ENCODE data around the gene ELAVL2. TPM values are rescaled to one million over a fixed set of nuclear protein-coding genes. Genes with fewer than 3 reads are reported as not detected.

Gene ELAVL2
- total RNA-seq, 1 experiment from 2014 or later = not detected

GRCh38 chr9:23752859-23753258 lies 73.2 kb downstream of the ELAVL2 start:
- ATAC-seq (no peak), DNase-seq (ENCODE audit: low read depth, low spot score) (no peak)
- TF ChIP-seq TCF7L2 (IDR thresholded peaks at IDR 0.05; ENCODE audit: low read depth, low read length) (no peak), SIN3A (IDR thresholded peaks at IDR 0.05; ENCODE audit: borderline replicate concordance, insufficient read depth, low read depth, low read length) (no peak), CTCF (IDR thresholded peaks at IDR 0.05) (no peak), REST (IDR thresholded peaks at IDR 0.05; ENCODE audit: insufficient read depth in 1 of 2, low read depth in 2 of 2, low read length in 1 of 2) (no peak), POLR2AphosphoS5 (IDR thresholded peaks at IDR 0.05; ENCODE audit: low read depth, low read length) (no peak)
- Histone ChIP-seq H3K27me3 (ENCODE audit: control insufficient read depth, insufficient read depth, low read length) (no peaks in the 10 kb centered on the region), H3K36me3 (ENCODE audit: control insufficient read depth, insufficient read depth, low read length) (no peaks in the 10 kb centered on the region), H3K4me3 (ENCODE audit: low read depth in 2 of 2, low read length in 2 of 2) (no peak overlapping the region), H3K27ac (ENCODE audit: low read length) (no peak overlapping the region), H3K4me1 (ENCODE audit: control insufficient read depth, insufficient read depth, low read length) (no peaks in the 10 kb centered on the region), H3K9me3 (ENCODE audit: control insufficient read depth, insufficient read depth, low read depth, low read length) (no peaks in the 10 kb centered on the region)
- intact Hi-C loops (cut with micrococcal nuclease; ENCODE audit: unreplicated experiment) = no loop called here
- ChIA-PET CTCF (no interaction called here), POLR2A (no interaction called here)
- BruUV-seq (replicated peaks) = no TSS peak
- in situ Hi-C loops (cut with HindIII; ENCODE audit: low pct_unique_long_range_greater_than_20kb, low sequenced_read_pairs) = no loop called here

GRCh38 chr9:23751633-23752032 lies 74.4 kb downstream of the ELAVL2 start:
- intact Hi-C loops (cut with micrococcal nuclease; ENCODE audit: unreplicated experiment) = no loop called here
- H3K36me3 ChIP-seq (ENCODE audit: control insufficient read depth, insufficient read depth, low read length) = no peaks in the 10 kb centered on the region
- no TSS peak for BruUV-seq (replicated peaks)
- ChIA-PET POLR2A (no interaction called here), CTCF (no interaction called here)
- ATAC-seq (no peak), DNase-seq (ENCODE audit: low read depth, low spot score) (no peak)
- H3K4me1 ChIP-seq (ENCODE audit: control insufficient read depth, insufficient read depth, low read length) = no peaks in the 10 kb centered on the region
- no peak overlapping the region for H3K4me3 ChIP-seq (ENCODE audit: low read depth in 2 of 2, low read length in 2 of 2)
- no peaks in the 10 kb centered on the region for H3K27me3 ChIP-seq (ENCODE audit: control insufficient read depth, insufficient read depth, low read length)
- H3K27ac ChIP-seq (ENCODE audit: low read length) = no peak overlapping the region
- no peak for TF ChIP-seq POLR2AphosphoS5 (IDR thresholded peaks at IDR 0.05; ENCODE audit: low read depth, low read length)
- TF ChIP-seq SIN3A (IDR thresholded peaks at IDR 0.05; ENCODE audit: borderline replicate concordance, insufficient read depth, low read depth, low read length) = no peak
- TF ChIP-seq CTCF (IDR thresholded peaks at IDR 0.05) = no peak
- no peak for TF ChIP-seq TCF7L2 (IDR thresholded peaks at IDR 0.05; ENCODE audit: low read depth, low read length)
- no peak for TF ChIP-seq REST (IDR thresholded peaks at IDR 0.05; ENCODE audit: insufficient read depth in 1 of 2, low read depth in 2 of 2, low read length in 1 of 2)
- no peaks in the 10 kb centered on the region for H3K9me3 ChIP-seq (ENCODE audit: control insufficient read depth, insufficient read depth, low read depth, low read length)
- in situ Hi-C loops (cut with HindIII; ENCODE audit: low pct_unique_long_range_greater_than_20kb, low sequenced_read_pairs) = no loop called here

All from Panc1 (cell line).